C4-2B (cell line): ENCODE measurements around the gene IGSF11.

Experiments used
- CTCF ChIP-seq: fragments of 450-650 bp; conservative IDR thresholded peaks from 2 replicates; pipeline ENCODE4 v1.5.1; 2017; ENCODE audit warnings: mild to moderate bottlenecking
- ZFX ChIP-seq: fragments of 450-650 bp; IDR thresholded peaks from 2 replicates; pipeline ENCODE4 v1.6.1; 2017

- TF ChIP-seq CTCF (peak; percentile 61), ZFX (no peak)
These were observed 170.8 kb downstream of the IGSF11 start for GRCh38 chr3:118863731-118864322.
